HEK293 (cell line): ENCODE measurements around the gene CASK.

Experiments used
- EGR2 ChIP-seq: fragments of 450-650 bp; formaldehyde crosslinking; IDR thresholded peaks from 2 replicates; pipeline ENCODE4 v1.5.1; 2016; ENCODE audit warnings: low read depth, missing biosample characterization, missing genetic modification characterization
- OVOL3 ChIP-seq: fragments of 450-650 bp; formaldehyde crosslinking; IDR thresholded peaks from 2 replicates; pipeline ENCODE4 v1.5.1; 2016; ENCODE audit warnings: missing biosample characterization, missing genetic modification characterization
- YY1 ChIP-seq: fragments of 450-650 bp; formaldehyde crosslinking; IDR thresholded peaks from 2 replicates; pipeline ENCODE4 v1.5.1; 2018; ENCODE audit warnings: missing biosample characterization, missing genetic modification characterization
- ZNF184 ChIP-seq: fragments of 450-650 bp; IDR thresholded peaks from 2 replicates; pipeline ENCODE4 v1.5.1; 2018; ENCODE audit warnings: missing biosample characterization, mild to moderate bottlenecking, missing genetic modification characterization
- ZNF324 ChIP-seq: fragments of 450-650 bp; formaldehyde crosslinking; IDR thresholded peaks from 2 replicates; pipeline ENCODE4 v1.5.1; 2016; ENCODE audit warnings: missing biosample characterization, missing genetic modification characterization
- ZNF792 ChIP-seq: fragments of 450-650 bp; formaldehyde crosslinking; IDR thresholded peaks from 2 replicates; pipeline ENCODE4 v1.5.1; 2016; ENCODE audit warnings: missing biosample characterization, missing genetic modification characterization
- TF ChIP-seq, protein P1 (sequence below): fragments of 450-650 bp; formaldehyde crosslinking; IDR thresholded peaks from 2 replicates; pipeline ENCODE4 v1.5.1; 2016; ENCODE audit warnings: missing biosample characterization, missing genetic modification characterization

GRCh38 chrX:41858161-41858775 lies 65.1 kb downstream of the CASK start:
- TF ChIP-seq EGR2 (no peak), YY1 (tag by site-specific recombination) (no peak), ZNF792 (tag by site-specific recombination) (no peak), ZNF324 (no peak), OVOL3 (no peak), ZNF184 (tag by site-specific recombination) (no peak)
- TF ChIP-seq, protein P1, sequence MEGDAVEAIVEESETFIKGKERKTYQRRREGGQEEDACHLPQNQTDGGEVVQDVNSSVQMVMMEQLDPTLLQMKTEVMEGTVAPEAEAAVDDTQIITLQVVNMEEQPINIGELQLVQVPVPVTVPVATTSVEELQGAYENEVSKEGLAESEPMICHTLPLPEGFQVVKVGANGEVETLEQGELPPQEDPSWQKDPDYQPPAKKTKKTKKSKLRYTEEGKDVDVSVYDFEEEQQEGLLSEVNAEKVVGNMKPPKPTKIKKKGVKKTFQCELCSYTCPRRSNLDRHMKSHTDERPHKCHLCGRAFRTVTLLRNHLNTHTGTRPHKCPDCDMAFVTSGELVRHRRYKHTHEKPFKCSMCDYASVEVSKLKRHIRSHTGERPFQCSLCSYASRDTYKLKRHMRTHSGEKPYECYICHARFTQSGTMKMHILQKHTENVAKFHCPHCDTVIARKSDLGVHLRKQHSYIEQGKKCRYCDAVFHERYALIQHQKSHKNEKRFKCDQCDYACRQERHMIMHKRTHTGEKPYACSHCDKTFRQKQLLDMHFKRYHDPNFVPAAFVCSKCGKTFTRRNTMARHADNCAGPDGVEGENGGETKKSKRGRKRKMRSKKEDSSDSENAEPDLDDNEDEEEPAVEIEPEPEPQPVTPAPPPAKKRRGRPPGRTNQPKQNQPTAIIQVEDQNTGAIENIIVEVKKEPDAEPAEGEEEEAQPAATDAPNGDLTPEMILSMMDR (tag by site-specific recombination): no peak
